ENCODE measurements around the gene DLGAP5. TPM values are rescaled to one million over a fixed set of nuclear protein-coding genes. Genes with fewer than 3 reads are reported as not detected.

The DLGAP5 gene
- polyA plus RNA-seq, 1 donor from 2014 or later: 2.0 TPM

DNA sequence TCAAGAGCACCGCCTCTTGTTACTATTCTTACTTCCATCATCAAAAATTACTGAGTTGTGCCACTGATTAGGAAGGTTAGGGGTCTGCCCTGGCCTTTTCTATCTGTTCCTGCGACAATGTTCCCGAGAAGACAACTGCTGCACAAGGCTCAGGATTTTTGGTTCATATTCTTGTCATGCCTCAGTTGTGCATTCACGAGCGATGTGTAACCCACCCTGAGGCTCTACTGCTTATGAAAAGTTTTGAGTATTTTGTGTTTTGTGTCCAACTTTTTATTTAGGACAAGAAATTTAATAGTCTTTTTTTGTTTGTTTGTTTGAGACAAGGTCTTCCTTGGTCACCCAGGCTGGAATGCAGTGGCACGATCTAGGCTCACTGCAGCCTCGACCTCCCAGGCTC lies 85.4 kb downstream of the DLGAP5 start:
- Histone ChIP-seq H3K9me2 (ENCODE audit: insufficient read depth, low read length) (no peaks in the 10 kb centered on the region), H2AFZ (ENCODE audit: low read depth, low read length) (no peak overlapping the region), H3K27me3 (ENCODE audit: insufficient read depth, low read depth, low read length) (no peaks in the 10 kb centered on the region), H3K9me3 (ENCODE audit: low read length) (peaks cover 5% of the 10 kb centered on the region), H3K36me3 (ENCODE audit: insufficient read depth, low read length) (no peaks in the 10 kb centered on the region), H3K27ac (ENCODE audit: low read length) (no peak overlapping the region), H3K79me2 (replicated peaks; ENCODE audit: insufficient read depth, low read length) (no peaks in the 10 kb centered on the region), H3F3A (ENCODE audit: insufficient read depth, low read length, poor library complexity, severe bottlenecking) (peaks cover 3% of the 10 kb centered on the region), H3K9ac (ENCODE audit: low read length) (no peak overlapping the region), H4K20me1 (ENCODE audit: insufficient read depth) (no peaks in the 10 kb centered on the region), H3K4me3 (ENCODE audit: low read length) (no peak overlapping the region), H3K4me2 (ENCODE audit: low read length) (no peak overlapping the region)
- TF ChIP-seq TAF1 (IDR thresholded peaks at IDR 0.05; ENCODE audit: low read depth): no peak
- TF ChIP-seq, protein P1, sequence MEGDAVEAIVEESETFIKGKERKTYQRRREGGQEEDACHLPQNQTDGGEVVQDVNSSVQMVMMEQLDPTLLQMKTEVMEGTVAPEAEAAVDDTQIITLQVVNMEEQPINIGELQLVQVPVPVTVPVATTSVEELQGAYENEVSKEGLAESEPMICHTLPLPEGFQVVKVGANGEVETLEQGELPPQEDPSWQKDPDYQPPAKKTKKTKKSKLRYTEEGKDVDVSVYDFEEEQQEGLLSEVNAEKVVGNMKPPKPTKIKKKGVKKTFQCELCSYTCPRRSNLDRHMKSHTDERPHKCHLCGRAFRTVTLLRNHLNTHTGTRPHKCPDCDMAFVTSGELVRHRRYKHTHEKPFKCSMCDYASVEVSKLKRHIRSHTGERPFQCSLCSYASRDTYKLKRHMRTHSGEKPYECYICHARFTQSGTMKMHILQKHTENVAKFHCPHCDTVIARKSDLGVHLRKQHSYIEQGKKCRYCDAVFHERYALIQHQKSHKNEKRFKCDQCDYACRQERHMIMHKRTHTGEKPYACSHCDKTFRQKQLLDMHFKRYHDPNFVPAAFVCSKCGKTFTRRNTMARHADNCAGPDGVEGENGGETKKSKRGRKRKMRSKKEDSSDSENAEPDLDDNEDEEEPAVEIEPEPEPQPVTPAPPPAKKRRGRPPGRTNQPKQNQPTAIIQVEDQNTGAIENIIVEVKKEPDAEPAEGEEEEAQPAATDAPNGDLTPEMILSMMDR (IDR thresholded peaks at IDR 0.05; ENCODE audit: poor library complexity, severe bottlenecking): no peak
- TF ChIP-seq POLR2AphosphoS5 (IDR thresholded peaks at IDR 0.05): no peak
- no peak for TF ChIP-seq EP300 (conservative IDR thresholded peaks at IDR 0.05; ENCODE audit: poor library complexity, severe bottlenecking)
- no peak for TF ChIP-seq SMC3 (conservative IDR thresholded peaks at IDR 0.05; ENCODE audit: poor library complexity)
- TF ChIP-seq RAD21 (conservative IDR thresholded peaks at IDR 0.05): no peak
- no peak for TF ChIP-seq MXI1 (conservative IDR thresholded peaks at IDR 0.05; ENCODE audit: poor library complexity, severe bottlenecking)
- TF ChIP-seq REST (IDR thresholded peaks at IDR 0.05; ENCODE audit: borderline replicate concordance): no peak
- no peak for TF ChIP-seq EZH2 (IDR thresholded peaks at IDR 0.05; ENCODE audit: borderline replicate concordance, insufficient read depth, low read length, poor library complexity, severe bottlenecking)

DNA sequence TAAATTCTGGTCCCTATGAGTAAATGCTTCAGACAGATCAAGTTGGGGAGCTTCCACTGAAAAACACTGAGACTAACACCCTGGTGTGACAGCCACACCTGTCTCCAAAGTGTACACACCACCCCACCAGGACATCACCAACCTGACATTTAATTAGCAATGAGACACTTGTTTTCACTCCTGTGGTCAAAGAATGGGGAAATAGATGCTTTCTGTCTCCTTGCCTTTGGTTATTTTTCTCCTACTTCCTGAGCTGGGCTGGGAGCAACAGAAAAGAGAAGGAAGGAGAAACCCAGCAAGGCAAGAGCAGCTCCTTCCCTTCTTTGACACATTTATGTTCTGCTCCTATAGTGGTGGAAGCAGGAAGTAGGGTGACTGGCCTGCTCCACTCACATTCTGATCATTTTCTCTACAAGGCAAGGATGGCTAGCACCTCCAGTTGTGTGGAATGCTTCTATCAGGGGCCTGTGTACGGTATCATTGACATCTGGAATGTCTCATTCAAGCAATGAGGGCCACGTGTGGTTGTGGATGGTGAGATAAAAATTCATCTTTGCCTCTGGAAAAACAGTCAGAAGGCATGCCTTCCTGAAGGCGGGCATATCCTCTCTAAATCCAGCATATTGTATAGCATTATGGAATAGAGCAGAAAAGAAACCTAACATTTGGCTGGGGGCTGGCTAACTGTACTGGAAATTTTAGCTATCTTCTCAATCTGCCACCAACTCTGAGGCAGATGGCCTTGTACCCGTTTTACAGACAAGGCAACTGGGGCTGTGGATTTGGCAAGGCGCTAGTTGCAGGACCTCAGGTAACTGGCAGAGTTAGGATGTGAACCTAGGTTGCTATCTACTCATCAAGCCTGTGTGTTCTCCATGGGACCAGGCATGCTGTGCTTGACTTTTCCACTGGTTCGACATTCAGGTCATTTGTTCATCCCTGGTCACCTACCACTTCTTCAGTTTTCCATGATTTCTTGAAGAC lies 87.1 kb downstream of the DLGAP5 start:
- Histone ChIP-seq H3K4me3 (ENCODE audit: low read length) (no peak overlapping the region), H3K27me3 (ENCODE audit: insufficient read depth, low read depth, low read length) (no peaks in the 10 kb centered on the region), H3K9ac (ENCODE audit: low read length) (no peak overlapping the region), H3K9me3 (ENCODE audit: low read length) (peaks cover 5% of the 10 kb centered on the region), H3K9me2 (ENCODE audit: insufficient read depth, low read length) (no peaks in the 10 kb centered on the region), H3K4me2 (ENCODE audit: low read length) (no peak overlapping the region), H3F3A (ENCODE audit: insufficient read depth, low read length, poor library complexity, severe bottlenecking) (peaks cover 3% of the 10 kb centered on the region), H3K79me2 (replicated peaks; ENCODE audit: insufficient read depth, low read length) (no peaks in the 10 kb centered on the region), H3K36me3 (ENCODE audit: insufficient read depth, low read length) (no peaks in the 10 kb centered on the region), H4K20me1 (ENCODE audit: insufficient read depth) (no peaks in the 10 kb centered on the region), H3K27ac (ENCODE audit: low read length) (no peak overlapping the region), H2AFZ (ENCODE audit: low read depth, low read length) (no peak overlapping the region)
- no peak for TF ChIP-seq REST (IDR thresholded peaks at IDR 0.05; ENCODE audit: borderline replicate concordance)
- TF ChIP-seq MXI1 (conservative IDR thresholded peaks at IDR 0.05; ENCODE audit: poor library complexity, severe bottlenecking): no peak
- TF ChIP-seq, protein P1 (IDR thresholded peaks at IDR 0.05; ENCODE audit: poor library complexity, severe bottlenecking): no peak
- no peak for TF ChIP-seq RAD21 (conservative IDR thresholded peaks at IDR 0.05)
- no peak for TF ChIP-seq TAF1 (IDR thresholded peaks at IDR 0.05; ENCODE audit: low read depth)
- no peak for TF ChIP-seq SMC3 (conservative IDR thresholded peaks at IDR 0.05; ENCODE audit: poor library complexity)
- TF ChIP-seq EZH2 (IDR thresholded peaks at IDR 0.05; ENCODE audit: borderline replicate concordance, insufficient read depth, low read length, poor library complexity, severe bottlenecking): no peak
